Stimulated activated naive B cell treated with anti-CD40 and anti-IgM and Interleukin-4, amounts not matched to agents 10 μg/mL and 1 μg/mL and 100 μg/mL, for 72 hours (primary cell): Measurements from ENCODE around the gene EFCAB11.
A peak's percentile ranks its signal among the peaks of the same experiment; 100 is the strongest.

Source experiments
- ATAC-seq, 2 donors: fragments of 150-1000 bp; cut with Tn5 transposase; replicated peaks; 2 replicates each; pipeline ENCODE4 v1.10.0; 2021; ENCODE audit warnings: moderate library complexity in 1 of 2
- DNase-seq: peaks from one replicate; pipeline ENCODE4 v3.0.0; 2021
- H3K27ac Mint-ChIP-seq: one replicate; pipeline ENCODE4 v1.8.0; 2022; ENCODE audit warnings: mild to moderate bottlenecking, mixed read lengths
- H3K27me3 Mint-ChIP-seq, 2 donors: one replicate each; pipeline ENCODE4 v1.8.0; 2022; ENCODE audit warnings: mixed read lengths in 2 of 2
- H3K36me3 Mint-ChIP-seq, 2 donors: one replicate each; pipeline ENCODE4 v1.8.0; 2022; ENCODE audit warnings: mixed read lengths in 2 of 2, mild to moderate bottlenecking in 1 of 2
- H3K4me1 Mint-ChIP-seq, 2 donors: one replicate each; pipeline ENCODE4 v1.8.0; 2022; ENCODE audit warnings: mixed read lengths in 2 of 2, mild to moderate bottlenecking in 1 of 2
- H3K4me3 Mint-ChIP-seq, 2 donors: one replicate each; pipeline ENCODE4 v1.8.0; 2022; ENCODE audit warnings: mild to moderate bottlenecking in 2 of 2, mixed read lengths in 2 of 2, moderate library complexity in 1 of 2
- H3K9me3 Mint-ChIP-seq, 2 donors: one replicate each; pipeline ENCODE4 v1.8.0; 2022; ENCODE audit warnings: mixed read lengths in 2 of 2, mild to moderate bottlenecking in 1 of 2

The EFCAB11 gene

GRCh38 chr14:89792489-89793366 is 161.8 kb downstream of the EFCAB11 start:
- ATAC-seq (no peak), DNase-seq (no peak)
- no peak overlapping the region for H3K4me3 Mint-ChIP-seq
- H3K36me3 Mint-ChIP-seq = peaks cover 3 to 10% of the 10 kb centered on the region in 2 donors
- no peak overlapping the region for H3K27ac Mint-ChIP-seq
- H3K27me3 Mint-ChIP-seq = no peaks in the 10 kb centered on the region
- no peaks in the 10 kb centered on the region for H3K9me3 Mint-ChIP-seq
- H3K4me1 Mint-ChIP-seq = no peaks in the 10 kb centered on the region

- Mint-ChIP-seq H3K9me3 (no peaks in the 10 kb centered on the region), H3K27me3 (no peaks in the 10 kb centered on the region), H3K4me1 (no peaks in the 10 kb centered on the region), H3K27ac (no peak overlapping the region), H3K4me3 (no peak overlapping the region), H3K36me3 (peaks cover 0 to 3% of the 10 kb centered on the region in 2 donors)
- ATAC-seq (no peak), DNase-seq (no peak)
Observed at GRCh38 chr14:89787525-89787924, 167.0 kb downstream of the EFCAB11 start.

GRCh38 chr14:89781046-89781445 is 173.5 kb downstream of the EFCAB11 start:
- ATAC-seq (no peak), DNase-seq (no peak)
- Mint-ChIP-seq H3K9me3 (no peaks in the 10 kb centered on the region), H3K27me3 (no peaks in the 10 kb centered on the region), H3K4me1 (no peaks in the 10 kb centered on the region), H3K36me3 (no peaks in the 10 kb centered on the region), H3K4me3 (no peak overlapping the region), H3K27ac (no peak overlapping the region)

GRCh38 chr14:89779707-89780106 is 174.8 kb downstream of the EFCAB11 start:
- Mint-ChIP-seq H3K9me3 (no peaks in the 10 kb centered on the region), H3K4me3 (no peak overlapping the region), H3K27me3 (no peaks in the 10 kb centered on the region), H3K27ac (no peak overlapping the region), H3K4me1 (no peaks in the 10 kb centered on the region), H3K36me3 (no peaks in the 10 kb centered on the region)
- no peak for ATAC-seq
- no peak for DNase-seq

- Mint-ChIP-seq H3K27me3 (peaks cover 5% of the 10 kb centered on the region in 2 donors), H3K36me3 (peaks cover 0 to 2% of the 10 kb centered on the region in 2 donors), H3K27ac (no peak overlapping the region), H3K9me3 (no peaks in the 10 kb centered on the region), H3K4me1 (peaks cover 21 to 31% of the 10 kb centered on the region in 2 donors), H3K4me3 (no peak overlapping the region)
- ATAC-seq = no peak
- DNase-seq = no peak
Observed at GRCh38 chr14:89775946-89776345, 178.6 kb downstream of the EFCAB11 start.

- Mint-ChIP-seq H3K4me3 (no peak overlapping the region), H3K4me1 (peaks cover 21 to 31% of the 10 kb centered on the region in 2 donors), H3K27ac (no peak overlapping the region), H3K36me3 (peaks cover 0 to 2% of the 10 kb centered on the region in 2 donors), H3K27me3 (peaks cover 5% of the 10 kb centered on the region in 2 donors), H3K9me3 (no peaks in the 10 kb centered on the region)
- DNase-seq (no peak), ATAC-seq (no peak)
Observed at GRCh38 chr14:89775151-89775550, 179.4 kb downstream of the EFCAB11 start.

- Mint-ChIP-seq H3K4me3 (peak overlapping the region; percentile 44 to 48), H3K4me1 (peaks cover 21 to 31% of the 10 kb centered on the region in 2 donors), H3K27me3 (peaks cover 5% of the 10 kb centered on the region in 2 donors), H3K27ac (peak overlapping the region; percentile 63), H3K36me3 (peaks cover 0 to 2% of the 10 kb centered on the region in 2 donors), H3K9me3 (no peaks in the 10 kb centered on the region)
- DNase-seq (peak; percentile 50), ATAC-seq (peak; percentile 95 to 96)
Observed at GRCh38 chr14:89773644-89774316, 180.8 kb downstream of the EFCAB11 start.

GRCh38 chr14:89773151-89773550 is 181.4 kb downstream of the EFCAB11 start:
- Mint-ChIP-seq H3K27ac (no peak overlapping the region), H3K36me3 (peaks cover 0 to 2% of the 10 kb centered on the region in 2 donors), H3K27me3 (peaks cover 5% of the 10 kb centered on the region in 2 donors), H3K4me3 (peak overlapping the region in 1 of 2 donors; percentile 44), H3K9me3 (no peaks in the 10 kb centered on the region), H3K4me1 (peaks cover 21 to 31% of the 10 kb centered on the region in 2 donors)
- DNase-seq = no peak
- peak; percentile 23 to 37 for ATAC-seq

GRCh38 chr14:89771251-89771650 is 183.3 kb downstream of the EFCAB11 start:
- Mint-ChIP-seq H3K4me3 (no peak overlapping the region), H3K36me3 (peaks cover 2% of the 10 kb centered on the region in 2 donors)
- ATAC-seq = no peak

GRCh38 chr14:89767861-89768268 is 186.7 kb downstream of the EFCAB11 start:
- peak overlapping the region in 1 of 2 donors; percentile 15 for H3K4me3 Mint-ChIP-seq
- peaks cover 2 to 4% of the 10 kb centered on the region in 2 donors for H3K36me3 Mint-ChIP-seq
- DNase-seq = peak; percentile 53
- H3K27me3 Mint-ChIP-seq = peaks cover 3% of the 10 kb centered on the region in 2 donors
- peaks cover 3 to 4% of the 10 kb centered on the region in 2 donors for H3K9me3 Mint-ChIP-seq
- peak; percentile 91 to 93 for ATAC-seq
- peaks cover 28 to 41% of the 10 kb centered on the region in 2 donors for H3K4me1 Mint-ChIP-seq
- H3K27ac Mint-ChIP-seq = peak overlapping the region; percentile 94

More at GRCh38 chr14:89771251-89771650, 183.3 kb downstream of the EFCAB11 start:
- H3K27me3 Mint-ChIP-seq = peaks cover 5% of the 10 kb centered on the region in 2 donors
- no peak overlapping the region for H3K27ac Mint-ChIP-seq
- DNase-seq = no peak
- peaks cover 34 to 48% of the 10 kb centered on the region in 2 donors for H3K4me1 Mint-ChIP-seq
- H3K9me3 Mint-ChIP-seq = peaks cover 1 to 2% of the 10 kb centered on the region in 2 donors

GRCh38 chr14:89767131-89767530 is 187.4 kb downstream of the EFCAB11 start:
- DNase-seq (no peak), ATAC-seq (peak; percentile 39 to 46)
- Mint-ChIP-seq H3K27ac (peak overlapping the region; percentile 94), H3K9me3 (peaks cover 3 to 4% of the 10 kb centered on the region in 2 donors), H3K4me1 (peaks cover 30 to 40% of the 10 kb centered on the region in 2 donors), H3K4me3 (peak overlapping the region; percentile 5 to 56), H3K36me3 (peaks cover 0 to 4% of the 10 kb centered on the region in 2 donors), H3K27me3 (no peaks in the 10 kb centered on the region)

- peaks cover 3 to 4% of the 10 kb centered on the region in 2 donors for H3K9me3 Mint-ChIP-seq
- H3K36me3 Mint-ChIP-seq = peaks cover 0 to 4% of the 10 kb centered on the region in 2 donors
- H3K27me3 Mint-ChIP-seq = no peaks in the 10 kb centered on the region
- DNase-seq (no peak), ATAC-seq (no peak)
- peaks cover 33 to 46% of the 10 kb centered on the region in 2 donors for H3K4me1 Mint-ChIP-seq
- H3K27ac Mint-ChIP-seq = no peak overlapping the region
- H3K4me3 Mint-ChIP-seq = no peak overlapping the region
Observed at GRCh38 chr14:89765346-89765745, 189.2 kb downstream of the EFCAB11 start.

- Mint-ChIP-seq H3K27ac (peak overlapping the region; percentile 6), H3K4me3 (no peak overlapping the region), H3K36me3 (peaks cover 1 to 5% of the 10 kb centered on the region in 2 donors), H3K4me1 (peaks cover 19 to 34% of the 10 kb centered on the region in 2 donors), H3K9me3 (peaks cover 1 to 4% of the 10 kb centered on the region in 2 donors), H3K27me3 (no peaks in the 10 kb centered on the region)
- no peak for DNase-seq
- no peak for ATAC-seq
Observed at GRCh38 chr14:89760086-89760485, 194.4 kb downstream of the EFCAB11 start.

GRCh38 chr14:89757313-89757939 is 197.1 kb downstream of the EFCAB11 start:
- H3K9me3 Mint-ChIP-seq = peaks cover 6 to 10% of the 10 kb centered on the region in 2 donors

More at GRCh38 chr14:89757313-89757939, 197.1 kb downstream of the EFCAB11 start:
- Mint-ChIP-seq H3K27ac (no peak overlapping the region), H3K4me1 (peaks cover 12 to 31% of the 10 kb centered on the region in 2 donors), H3K27me3 (no peaks in the 10 kb centered on the region), H3K36me3 (peaks cover 1 to 8% of the 10 kb centered on the region in 2 donors), H3K4me3 (no peak overlapping the region)
- no peak for DNase-seq
- no peak for ATAC-seq
